ENCODE results near the gene RFC4. TPM values are rescaled to one million over a fixed set of nuclear protein-coding genes. Genes with fewer than 3 reads are reported as not detected.
A peak's percentile ranks its signal among the peaks of the same experiment; 100 is the strongest.

Gene RFC4
- total and polyA plus RNA-seq, 2 of the 13 experiments (the other 11 are each of a cell fraction or from before 2014, with no cell fraction given) = 18.5 to 103 TPM

DNA sequence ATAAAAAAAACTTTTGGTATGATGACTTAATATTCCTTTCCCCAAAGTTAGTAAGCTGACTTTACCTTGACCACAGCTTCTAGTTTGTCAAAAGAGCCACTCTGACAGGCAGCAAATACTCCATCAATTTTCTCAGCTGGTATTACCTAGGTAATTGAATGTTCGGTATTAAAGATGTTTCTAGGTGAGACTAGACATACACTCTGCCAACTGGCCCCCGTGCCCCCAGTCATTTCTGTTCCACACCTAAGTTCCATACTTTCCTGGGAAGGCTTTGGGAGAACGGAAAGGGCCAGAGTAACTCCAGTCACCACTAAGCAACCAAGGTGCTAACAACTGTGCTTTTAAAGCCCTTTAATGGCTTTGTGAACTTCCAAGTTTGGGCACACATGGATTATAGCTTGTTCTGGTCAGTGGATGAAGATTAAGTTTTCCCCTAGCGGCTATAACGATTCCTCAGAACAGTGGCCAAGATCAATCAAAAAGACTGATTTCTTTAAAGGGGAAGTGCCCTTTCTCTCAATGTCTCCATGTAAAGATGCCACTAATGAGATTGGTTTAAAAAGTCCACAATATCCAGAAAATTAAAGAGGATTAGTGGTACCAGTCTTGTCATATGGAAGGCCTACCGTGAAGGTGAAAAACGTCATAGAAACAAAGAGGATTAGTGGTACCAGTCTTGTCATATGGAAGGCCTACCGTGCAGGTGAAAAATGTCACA is 15.9 kb downstream of the RFC4 start (continued):
- peak; percentile 11; the same call in 1 of the 2 replicates for TF ChIP-seq GATAD1 (CRISPR knock-in tag; IDR thresholded peaks at IDR 0.05)
- TF ChIP-seq POLR2AphosphoS5 (IDR thresholded peaks at IDR 0.05; ENCODE audit: low read depth, low read length) = peak; percentile 73
- TF ChIP-seq SIN3A (IDR thresholded peaks at IDR 0.05; ENCODE audit: borderline replicate concordance, low read depth, low read length) = 0 out of 2 replicates have a peak, but pooled peaks have one; percentile 32
- no peak for TF ChIP-seq SOX13 (IDR thresholded peaks at IDR 0.05)
- peak in 1 of 2 experiments; percentile 84; a peak in 1 of 4 replicates for TF ChIP-seq SOX13 (CRISPR knock-in tag; conservative IDR thresholded peaks at IDR 0.05 in 1 of 2, IDR thresholded peaks at IDR 0.05 in 1 of 2)
- TF ChIP-seq CHD2 (IDR thresholded peaks at IDR 0.05; ENCODE audit: low read depth, low read length) = peak; percentile 49; the same call in 1 of the 2 replicates
- TF ChIP-seq ZBTB7B (CRISPR knock-in tag; IDR thresholded peaks at IDR 0.05) = no peak
- no peak for TF ChIP-seq KLF11 (CRISPR knock-in tag; IDR thresholded peaks at IDR 0.05)
- TF ChIP-seq, protein P1, sequence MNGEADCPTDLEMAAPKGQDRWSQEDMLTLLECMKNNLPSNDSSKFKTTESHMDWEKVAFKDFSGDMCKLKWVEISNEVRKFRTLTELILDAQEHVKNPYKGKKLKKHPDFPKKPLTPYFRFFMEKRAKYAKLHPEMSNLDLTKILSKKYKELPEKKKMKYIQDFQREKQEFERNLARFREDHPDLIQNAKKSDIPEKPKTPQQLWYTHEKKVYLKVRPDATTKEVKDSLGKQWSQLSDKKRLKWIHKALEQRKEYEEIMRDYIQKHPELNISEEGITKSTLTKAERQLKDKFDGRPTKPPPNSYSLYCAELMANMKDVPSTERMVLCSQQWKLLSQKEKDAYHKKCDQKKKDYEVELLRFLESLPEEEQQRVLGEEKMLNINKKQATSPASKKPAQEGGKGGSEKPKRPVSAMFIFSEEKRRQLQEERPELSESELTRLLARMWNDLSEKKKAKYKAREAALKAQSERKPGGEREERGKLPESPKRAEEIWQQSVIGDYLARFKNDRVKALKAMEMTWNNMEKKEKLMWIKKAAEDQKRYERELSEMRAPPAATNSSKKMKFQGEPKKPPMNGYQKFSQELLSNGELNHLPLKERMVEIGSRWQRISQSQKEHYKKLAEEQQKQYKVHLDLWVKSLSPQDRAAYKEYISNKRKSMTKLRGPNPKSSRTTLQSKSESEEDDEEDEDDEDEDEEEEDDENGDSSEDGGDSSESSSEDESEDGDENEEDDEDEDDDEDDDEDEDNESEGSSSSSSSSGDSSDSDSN (CRISPR knock-in tag; IDR thresholded peaks at IDR 0.05) = no peak
- TF ChIP-seq, protein P2, sequence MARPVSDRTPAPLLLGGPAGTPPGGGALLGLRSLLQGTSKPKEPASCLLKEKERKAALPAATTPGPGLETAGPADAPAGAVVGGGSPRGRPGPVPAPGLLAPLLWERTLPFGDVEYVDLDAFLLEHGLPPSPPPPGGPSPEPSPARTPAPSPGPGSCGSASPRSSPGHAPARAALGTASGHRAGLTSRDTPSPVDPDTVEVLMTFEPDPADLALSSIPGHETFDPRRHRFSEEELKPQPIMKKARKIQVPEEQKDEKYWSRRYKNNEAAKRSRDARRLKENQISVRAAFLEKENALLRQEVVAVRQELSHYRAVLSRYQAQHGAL (CRISPR knock-in tag; IDR thresholded peaks at IDR 0.05; ENCODE audit: not compliant biosample characterization) = peak; percentile 23
- no peak for TF ChIP-seq ZNF777 (CRISPR knock-in tag; IDR thresholded peaks at IDR 0.05)
- peak; percentile 44 for TF ChIP-seq RAD21 (CRISPR knock-in tag; IDR thresholded peaks at IDR 0.05)
- 0 out of 2 replicates have a peak, but pooled peaks have one; percentile 49 for TF ChIP-seq BORCS8-MEF2B (CRISPR knock-in tag; IDR thresholded peaks at IDR 0.05)
- TF ChIP-seq, protein P3, sequence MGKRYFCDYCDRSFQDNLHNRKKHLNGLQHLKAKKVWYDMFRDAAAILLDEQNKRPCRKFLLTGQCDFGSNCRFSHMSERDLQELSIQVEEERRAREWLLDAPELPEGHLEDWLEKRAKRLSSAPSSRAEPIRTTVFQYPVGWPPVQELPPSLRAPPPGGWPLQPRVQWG (CRISPR knock-in tag; IDR thresholded peaks at IDR 0.05; ENCODE audit: borderline replicate concordance, low read depth) = no peak
- TF ChIP-seq NCOA5 (CRISPR knock-in tag; IDR thresholded peaks at IDR 0.05) = 0 out of 2 replicates have a peak, but pooled peaks have one; percentile 55
- TF ChIP-seq ZC3H13 (CRISPR knock-in tag; IDR thresholded peaks at IDR 0.05) = peak; percentile 81; the same call in 1 of the 2 replicates
- 0 out of 2 replicates have a peak, but pooled peaks have one; percentile 13 for TF ChIP-seq FOSL2 (CRISPR knock-in tag; IDR thresholded peaks at IDR 0.05)
- no peak for TF ChIP-seq CENPX (CRISPR knock-in tag; IDR thresholded peaks at IDR 0.05)
- TF ChIP-seq, protein P4, sequence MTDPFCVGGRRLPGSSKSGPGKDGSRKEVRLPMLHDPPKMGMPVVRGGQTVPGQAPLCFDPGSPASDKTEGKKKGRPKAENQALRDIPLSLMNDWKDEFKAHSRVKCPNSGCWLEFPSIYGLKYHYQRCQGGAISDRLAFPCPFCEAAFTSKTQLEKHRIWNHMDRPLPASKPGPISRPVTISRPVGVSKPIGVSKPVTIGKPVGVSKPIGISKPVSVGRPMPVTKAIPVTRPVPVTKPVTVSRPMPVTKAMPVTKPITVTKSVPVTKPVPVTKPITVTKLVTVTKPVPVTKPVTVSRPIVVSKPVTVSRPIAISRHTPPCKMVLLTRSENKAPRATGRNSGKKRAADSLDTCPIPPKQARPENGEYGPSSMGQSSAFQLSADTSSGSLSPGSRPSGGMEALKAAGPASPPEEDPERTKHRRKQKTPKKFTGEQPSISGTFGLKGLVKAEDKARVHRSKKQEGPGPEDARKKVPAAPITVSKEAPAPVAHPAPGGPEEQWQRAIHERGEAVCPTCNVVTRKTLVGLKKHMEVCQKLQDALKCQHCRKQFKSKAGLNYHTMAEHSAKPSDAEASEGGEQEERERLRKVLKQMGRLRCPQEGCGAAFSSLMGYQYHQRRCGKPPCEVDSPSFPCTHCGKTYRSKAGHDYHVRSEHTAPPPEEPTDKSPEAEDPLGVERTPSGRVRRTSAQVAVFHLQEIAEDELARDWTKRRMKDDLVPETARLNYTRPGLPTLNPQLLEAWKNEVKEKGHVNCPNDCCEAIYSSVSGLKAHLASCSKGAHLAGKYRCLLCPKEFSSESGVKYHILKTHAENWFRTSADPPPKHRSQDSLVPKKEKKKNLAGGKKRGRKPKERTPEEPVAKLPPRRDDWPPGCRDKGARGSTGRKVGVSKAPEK (CRISPR knock-in tag; IDR thresholded peaks at IDR 0.05; ENCODE audit: borderline replicate concordance) = peak; percentile 45; the same call in 1 of the 2 replicates
- 0 out of 2 replicates have a peak, but pooled peaks have one; percentile 37 for TF ChIP-seq TOPORS (CRISPR knock-in tag; IDR thresholded peaks at IDR 0.05)
- TF ChIP-seq, protein P5, sequence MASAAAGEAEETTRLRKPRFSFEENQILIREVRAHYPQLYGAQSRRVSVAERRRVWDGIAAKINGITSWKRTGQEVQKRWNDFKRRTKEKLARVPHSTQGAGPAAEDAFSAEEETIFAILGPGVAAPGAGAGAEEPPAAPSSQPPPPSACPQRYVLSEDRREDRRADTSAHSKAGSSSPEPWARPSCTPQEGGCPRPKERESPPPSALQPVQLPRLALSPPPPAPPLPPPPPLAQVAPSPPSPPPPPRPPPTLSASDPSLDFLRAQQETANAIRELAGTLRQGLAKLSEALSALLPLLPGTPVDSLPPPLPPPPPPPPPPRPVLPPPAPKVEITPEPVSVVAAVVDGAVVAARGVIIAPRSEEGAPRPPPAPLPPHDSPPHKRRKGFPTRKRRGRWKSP (CRISPR knock-in tag; IDR thresholded peaks at IDR 0.05) = peak; percentile 45; the same call in 1 of the 2 replicates
- peak; percentile 55; the same call in 1 of the 2 replicates for TF ChIP-seq ARNT2 (CRISPR knock-in tag; IDR thresholded peaks at IDR 0.05; ENCODE audit: low read depth)
- peak; percentile 57 to 84 for TF ChIP-seq POLR2A (IDR thresholded peaks at IDR 0.05; ENCODE audit: insufficient read depth in 1 of 2, low read depth in 2 of 2, low read length in 2 of 2)

Data from HepG2 (cell line).